ENCODE data around the gene ST3GAL2.
"Not testable (repeated sequence)": the region's sequence is repeated elsewhere in the genome, so short reads cannot be mapped to it uniquely, and the experiment has no call there.

ST3GAL2 gene

GRCh38 chr16:70386289-70386986, 52.5 kb downstream of the ST3GAL2 start:
- DNase-seq (ENCODE audit: low read depth) = not testable (repeated sequence)

- DNase-seq (ENCODE audit: low read depth) = no peak
Measured at GRCh38 chr16:70383421-70383960, 55.4 kb downstream of the ST3GAL2 start.

GRCh38 chr16:70381604-70382342, 57.1 kb downstream of the ST3GAL2 start:
- no peak for DNase-seq (ENCODE audit: low read depth)

GRCh38 chr16:70380919-70381603, 57.8 kb downstream of the ST3GAL2 start:
- DNase-seq (ENCODE audit: low read depth) = peak; percentile 98

- DNase-seq (ENCODE audit: low read depth) = peak; percentile 96
Measured at GRCh38 chr16:70380248-70380918, 58.5 kb downstream of the ST3GAL2 start.

GRCh38 chr16:70378869-70379493, 59.9 kb downstream of the ST3GAL2 start:
- no peak for DNase-seq (ENCODE audit: low read depth)

GRCh38 chr16:70377782-70378181, 61.1 kb downstream of the ST3GAL2 start:
- DNase-seq (ENCODE audit: low read depth) = no peak

- DNase-seq (ENCODE audit: low read depth) = no peak
Measured at GRCh38 chr16:70375636-70376611, 63.0 kb downstream of the ST3GAL2 start.

- no peak for DNase-seq (ENCODE audit: low read depth)
Measured at GRCh38 chr16:70374213-70374612, 64.7 kb downstream of the ST3GAL2 start.

- DNase-seq (ENCODE audit: low read depth) = no peak
Measured at GRCh38 chr16:70372921-70373728, 65.8 kb downstream of the ST3GAL2 start.

GRCh38 chr16:70370924-70371323, 68.0 kb downstream of the ST3GAL2 start:
- DNase-seq (ENCODE audit: low read depth) = no peak

GRCh38 chr16:70370145-70370544, 68.8 kb downstream of the ST3GAL2 start:
- DNase-seq (ENCODE audit: low read depth) = peak; percentile 51

GRCh38 chr16:70364399-70364798, 74.5 kb downstream of the ST3GAL2 start:
- DNase-seq (ENCODE audit: low read depth) = no peak

- no peak for DNase-seq (ENCODE audit: low read depth)
Measured at GRCh38 chr16:70359552-70359951, 79.3 kb downstream of the ST3GAL2 start.

GRCh38 chr16:70349783-70350182, 89.1 kb downstream of the ST3GAL2 start:
- no peak for DNase-seq (ENCODE audit: low read depth)

GRCh38 chr16:70348991-70349390, 89.9 kb downstream of the ST3GAL2 start:
- DNase-seq (ENCODE audit: low read depth) = no peak

GRCh38 chr16:70345840-70346239, 93.1 kb downstream of the ST3GAL2 start:
- no peak for DNase-seq (ENCODE audit: low read depth)

GRCh38 chr16:70342016-70342415, 96.9 kb downstream of the ST3GAL2 start:
- peak; percentile 10 for DNase-seq (ENCODE audit: low read depth)

- DNase-seq (ENCODE audit: low read depth) = no peak
Measured at GRCh38 chr16:70341600-70341999, 97.3 kb downstream of the ST3GAL2 start.

- DNase-seq (ENCODE audit: low read depth) = no peak
Measured at GRCh38 chr16:70337814-70338213, 101.1 kb downstream of the ST3GAL2 start.
